Vagina (tissue), 2 donors: Measurements from ENCODE around the gene RGL1.

Experiments used
- POLR2A ChIP-seq, 2 donors: fragments of 450-650 bp; IDR thresholded peaks; one replicate each; pipeline ENCODE4 v1.6.1; 2017; ENCODE audit warnings: antibody characterized with exemption in 2 of 2, mild to moderate bottlenecking in 2 of 2, moderate library complexity in 2 of 2
- POLR2AphosphoS5 ChIP-seq, 2 donors: sonication (generic); formaldehyde crosslinking; IDR thresholded peaks; one replicate each; pipeline ENCODE4 v1.9.0; 2017; ENCODE audit warnings: antibody characterized with exemption in 2 of 2, mild to moderate bottlenecking in 2 of 2, low read depth in 1 of 2; ENCODE audit not compliant: insufficient read depth in 1 of 2
- TF ChIP-seq, protein P1 (sequence below), 3 experiments: fragments of 450-650 bp in 2 of 3; fragments of 200-600 bp in 1 of 3; sonication (generic) in 1 of 3; IDR thresholded peaks; one replicate each; pipeline ENCODE4 v1.5.1; 2017 to 2019; ENCODE audit warnings: antibody characterized with exemption in 3 of 3, mild to moderate bottlenecking in 2 of 3, moderate library complexity in 2 of 3

DNA sequence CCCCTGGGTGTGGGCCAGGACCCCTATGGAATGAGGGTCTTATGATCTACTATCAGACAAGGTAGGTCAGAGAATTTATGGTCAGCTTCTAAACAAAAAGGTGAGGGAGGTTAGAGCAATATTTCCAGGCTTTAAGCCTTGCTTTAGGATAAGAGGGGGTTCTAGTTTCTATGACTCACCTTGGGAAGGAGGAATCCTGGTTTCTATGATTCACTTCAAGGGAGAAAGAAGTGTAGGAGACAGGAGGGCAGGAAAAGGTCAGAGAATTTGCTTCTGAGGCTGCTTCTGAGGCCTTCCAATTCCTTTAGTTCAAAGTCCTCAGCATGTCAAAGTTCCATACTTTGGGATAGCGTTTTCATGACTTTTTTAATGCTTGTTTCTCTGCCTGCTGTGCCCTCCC is 35.2 kb downstream of the RGL1 start:
- TF ChIP-seq, protein P1, sequence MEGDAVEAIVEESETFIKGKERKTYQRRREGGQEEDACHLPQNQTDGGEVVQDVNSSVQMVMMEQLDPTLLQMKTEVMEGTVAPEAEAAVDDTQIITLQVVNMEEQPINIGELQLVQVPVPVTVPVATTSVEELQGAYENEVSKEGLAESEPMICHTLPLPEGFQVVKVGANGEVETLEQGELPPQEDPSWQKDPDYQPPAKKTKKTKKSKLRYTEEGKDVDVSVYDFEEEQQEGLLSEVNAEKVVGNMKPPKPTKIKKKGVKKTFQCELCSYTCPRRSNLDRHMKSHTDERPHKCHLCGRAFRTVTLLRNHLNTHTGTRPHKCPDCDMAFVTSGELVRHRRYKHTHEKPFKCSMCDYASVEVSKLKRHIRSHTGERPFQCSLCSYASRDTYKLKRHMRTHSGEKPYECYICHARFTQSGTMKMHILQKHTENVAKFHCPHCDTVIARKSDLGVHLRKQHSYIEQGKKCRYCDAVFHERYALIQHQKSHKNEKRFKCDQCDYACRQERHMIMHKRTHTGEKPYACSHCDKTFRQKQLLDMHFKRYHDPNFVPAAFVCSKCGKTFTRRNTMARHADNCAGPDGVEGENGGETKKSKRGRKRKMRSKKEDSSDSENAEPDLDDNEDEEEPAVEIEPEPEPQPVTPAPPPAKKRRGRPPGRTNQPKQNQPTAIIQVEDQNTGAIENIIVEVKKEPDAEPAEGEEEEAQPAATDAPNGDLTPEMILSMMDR (IDR thresholded peaks at IDR 0.05), result no peak
- TF ChIP-seq POLR2A (IDR thresholded peaks at IDR 0.05) (no peak), POLR2AphosphoS5 (IDR thresholded peaks at IDR 0.05; ENCODE audit: insufficient read depth in 1 of 2, low read depth in 1 of 2) (no peak)
